Natural killer cell (primary cell): ENCODE measurements around the gene HMGN2. TPM values are rescaled to one million over a fixed set of nuclear protein-coding genes. Genes with fewer than 3 reads are reported as not detected.
A peak's percentile ranks its signal among the peaks of the same experiment; 100 is the strongest.

ENCODE experiments used
- ATAC-seq, 3 donors: fragments of 150-1000 bp in 2 of 3; fragments of 200-7000 bp in 1 of 3; cut with Tn5 transposase; 1 replicate in 1 of 3; 2 replicates in 2 of 3; pipeline ENCODE4 v1.10.0; 2021; ENCODE audit warnings: mild to moderate bottlenecking in 2 of 3, moderate library complexity in 2 of 3
- DNase-seq, 2 donors: peaks; one replicate each; pipeline versions ENCODE4 v3.0.0 to v3.0.0-alpha.2; 2013 to 2021; ENCODE audit warnings: mixed read lengths in 1 of 2
- H3K27ac ChIP-seq: one replicate; pipeline ENCODE4 v1.5.1; 2013; ENCODE audit warnings: mild to moderate bottlenecking, low read length
- H3K27me3 ChIP-seq: one replicate; pipeline ENCODE4 v1.6.1; 2013; ENCODE audit warnings: low read length; ENCODE audit not compliant: control insufficient read depth, insufficient read depth
- H3K36me3 ChIP-seq: one replicate; pipeline ENCODE4 v1.6.1; 2013; ENCODE audit warnings: low read length; ENCODE audit not compliant: control insufficient read depth, insufficient read depth
- H3K4me1 ChIP-seq: one replicate; pipeline ENCODE4 v1.6.1; 2013; ENCODE audit warnings: low read length; ENCODE audit not compliant: control insufficient read depth, insufficient read depth
- H3K4me3 ChIP-seq: one replicate; pipeline ENCODE4 v1.5.1; 2013; ENCODE audit warnings: low read length
- H3K9me3 ChIP-seq: one replicate; pipeline ENCODE4 v1.6.1; 2013; ENCODE audit warnings: low read length; ENCODE audit not compliant: control insufficient read depth, insufficient read depth
- H3K27ac Mint-ChIP-seq, 2 donors: one replicate each; pipeline ENCODE4 v1.8.0; 2022; ENCODE audit warnings: mild to moderate bottlenecking in 2 of 2, mixed read lengths in 2 of 2, moderate library complexity in 1 of 2
- H3K27me3 Mint-ChIP-seq, 2 donors: one replicate each; pipeline ENCODE4 v1.8.0; 2022; ENCODE audit warnings: low read depth in 2 of 2, mixed read lengths in 2 of 2
- H3K36me3 Mint-ChIP-seq: one replicate; pipeline ENCODE4 v1.8.0; 2022; ENCODE audit warnings: mixed read lengths
- H3K4me1 Mint-ChIP-seq, 2 donors: one replicate each; pipeline ENCODE4 v1.8.0; 2022; ENCODE audit warnings: mixed read lengths in 2 of 2
- H3K4me3 Mint-ChIP-seq: one replicate; pipeline ENCODE4 v1.8.0; 2022; ENCODE audit warnings: mild to moderate bottlenecking, moderate library complexity, mixed read lengths
- H3K9me3 Mint-ChIP-seq, 2 donors: one replicate each; pipeline ENCODE4 v1.8.0; 2022; ENCODE audit warnings: mixed read lengths in 2 of 2
- CTCF ChIP-seq: fragments of 200-600 bp; IDR thresholded peaks from one replicate; pipeline ENCODE4 v1.8.0; 2022; ENCODE audit warnings: antibody characterized with exemption
- WGBS: methylation state at CpG from one replicate; pipeline ENCODE4 v1.1.7; 2013; ENCODE audit warnings: missing lambda C conversion rate; ENCODE audit not compliant: insufficient coverage; 5-methylcytosine and 5-hydroxymethylcytosine counted together
- intact Hi-C: fragments of 100-400 bp; cut with micrococcal nuclease; formaldehyde crosslinking; loops from one replicate; pipeline ENCODE4 v1.14.2; 2022
- total RNA-seq, 4 donors: library from RNA; stranded (reverse); fragments of 120-200 nt in 1 of 4; gene quantifications; one replicate each; pipeline versions ENCODE4 v1.2.3 to v1.2.4, GENCODE V29; 2013 to 2022

HMGN2 gene
- total RNA-seq, 3 donors from 2014 or later (not counting 1 experiment from before 2014, with no cell fraction given), result 315 to 364 (median 326) TPM

DNA sequence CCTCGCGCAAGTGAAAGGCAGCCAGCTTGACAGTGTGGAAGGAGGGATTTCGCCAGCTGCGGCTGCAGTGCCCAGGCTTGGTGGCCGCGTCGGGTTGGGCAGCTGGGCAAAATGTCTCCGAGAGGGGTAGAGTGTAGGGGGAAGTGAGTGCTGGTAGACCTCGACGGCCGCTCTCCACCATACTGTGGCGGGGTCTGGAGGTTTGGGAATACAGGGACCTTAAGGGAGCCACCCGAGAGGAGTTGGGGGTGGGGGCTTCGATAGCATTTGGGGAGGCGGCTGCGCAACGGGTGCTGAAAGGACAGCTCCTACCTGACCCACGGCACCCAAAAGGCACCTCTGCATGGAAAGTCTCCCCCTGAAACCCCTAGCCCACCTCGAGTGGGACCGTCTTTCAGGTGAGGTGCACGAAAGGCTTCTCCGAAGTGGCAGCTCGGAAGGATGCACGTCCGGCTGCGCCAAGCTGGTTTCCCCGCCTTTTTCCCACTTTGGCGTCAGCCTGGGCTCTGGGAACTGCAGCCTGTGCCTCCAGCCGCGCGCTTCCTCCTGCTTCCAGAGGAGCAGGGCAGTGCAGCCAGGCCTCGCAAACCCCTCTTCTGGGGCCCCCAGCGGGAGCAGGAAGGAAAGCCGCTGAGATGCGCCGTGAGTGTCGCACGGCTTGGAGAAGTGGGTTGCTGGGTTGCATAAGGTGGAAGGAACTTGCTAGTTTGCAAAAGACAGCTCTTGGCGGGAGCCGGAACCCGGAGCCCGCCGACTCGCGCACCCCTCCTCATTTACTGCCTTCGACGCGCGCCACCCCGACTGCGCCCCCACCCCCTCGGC lies 531 bp upstream of the HMGN2 start:
- no peaks in the 10 kb centered on the region for H3K9me3 Mint-ChIP-seq
- peak overlapping the region; percentile 60 for H3K4me3 ChIP-seq

GRCh38 chr1:26472901-26473845 lies 933 bp downstream of the HMGN2 start:
- H3K36me3 ChIP-seq, result peaks cover 36% of the 10 kb centered on the region
- DNase-seq (peak; percentile 94 to 98), ATAC-seq (peak; percentile 86 to 96 (median 87))
- Mint-ChIP-seq H3K4me1 (peaks cover 37 to 45% of the 10 kb centered on the region in 2 donors), H3K9me3 (no peaks in the 10 kb centered on the region), H3K36me3 (peaks cover 7% of the 10 kb centered on the region), H3K27ac (peak overlapping the region; percentile 90 to 91), H3K4me3 (peak overlapping the region; percentile 89), H3K27me3 (no peaks in the 10 kb centered on the region)
- peak overlapping the region; percentile 83 for H3K27ac ChIP-seq
- TF ChIP-seq CTCF, result no peak
- WGBS, result 3% methylated on average over 67 of the region's 71 CpGs
- intact Hi-C loops, result loop anchor here (5.0 kb wide), 1 partner anchor 41 kb away; the partner anchor contains the start of gene DHDDS
- H3K9me3 ChIP-seq, result no peaks in the 10 kb centered on the region
- H3K27me3 ChIP-seq, result no peaks in the 10 kb centered on the region
- peaks cover 28% of the 10 kb centered on the region for H3K4me1 ChIP-seq
- H3K4me3 ChIP-seq, result peak overlapping the region; percentile 60

More for the DNA sequence above, 531 bp upstream of the HMGN2 start:
- H3K4me3 Mint-ChIP-seq, result peak overlapping the region; percentile 92
- no peaks in the 10 kb centered on the region for H3K9me3 ChIP-seq
- ATAC-seq, result peak; percentile 5 to 9 (median 7)
- intact Hi-C loops, result loop anchor here (2.0 to 5.0 kb wide), 2 partner anchors 39 to 193 kb away; partner anchors contain the start of gene DHDDS
- H3K36me3 ChIP-seq, result peaks cover 33% of the 10 kb centered on the region
- H3K27me3 Mint-ChIP-seq, result no peaks in the 10 kb centered on the region
- peak; percentile 30 to 67 for DNase-seq
- H3K36me3 Mint-ChIP-seq, result peaks cover 13% of the 10 kb centered on the region
- peaks cover 37 to 44% of the 10 kb centered on the region in 2 donors for H3K4me1 Mint-ChIP-seq
- H3K4me1 ChIP-seq, result peaks cover 28% of the 10 kb centered on the region
- no peak for TF ChIP-seq CTCF
- H3K27ac Mint-ChIP-seq, result peak overlapping the region; percentile 87 to 91
- H3K27ac ChIP-seq, result peak overlapping the region; percentile 83
- H3K27me3 ChIP-seq, result no peaks in the 10 kb centered on the region
- under 1% methylated on average over 50 of the region's 52 CpGs for WGBS

DNA sequence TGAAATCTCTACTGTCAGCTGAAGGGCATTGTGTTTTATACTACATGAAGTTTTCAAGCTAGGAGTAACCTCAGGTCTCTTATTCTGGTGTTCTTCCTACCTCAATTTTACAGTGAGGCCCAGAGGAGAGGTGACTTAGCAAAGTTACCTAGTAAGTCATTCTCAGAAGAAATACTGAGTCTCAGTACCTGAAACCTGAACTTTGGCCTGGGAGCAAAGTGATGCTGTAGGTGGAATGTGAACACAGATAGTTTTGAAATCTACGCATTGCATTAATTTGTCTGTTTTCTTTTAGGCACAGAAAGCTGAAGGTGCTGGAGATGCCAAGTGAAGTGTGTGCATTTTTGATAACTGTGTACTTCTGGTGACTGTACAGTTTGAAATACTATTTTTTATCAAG lies 2.6 kb downstream of the HMGN2 start:
- Mint-ChIP-seq H3K36me3 (peaks cover 7% of the 10 kb centered on the region), H3K27me3 (no peaks in the 10 kb centered on the region), H3K9me3 (no peaks in the 10 kb centered on the region), H3K4me3 (no peak overlapping the region), H3K27ac (peak overlapping the region; percentile 31 to 90), H3K4me1 (peaks cover 37 to 45% of the 10 kb centered on the region in 2 donors)
- H3K36me3 ChIP-seq, result peaks cover 36% of the 10 kb centered on the region
- H3K27ac ChIP-seq, result no peak overlapping the region
- ATAC-seq (no peak), DNase-seq (no peak)
- TF ChIP-seq CTCF, result no peak
- H3K9me3 ChIP-seq, result no peaks in the 10 kb centered on the region
- H3K4me1 ChIP-seq, result peaks cover 28% of the 10 kb centered on the region
- WGBS, result 100% methylated on average over 1 of the region's 1 CpG
- no peak overlapping the region for H3K4me3 ChIP-seq
- H3K27me3 ChIP-seq, result no peaks in the 10 kb centered on the region
- intact Hi-C loops, result loop anchor here (5.0 kb wide), 1 partner anchor 43 kb away; the partner anchor contains the start of gene DHDDS
